Measurements from ENCODE around the gene PEPD. TPM values are rescaled to one million over a fixed set of nuclear protein-coding genes. Genes with fewer than 3 reads are reported as not detected.
"Not testable (repeated sequence)": the region's sequence is repeated elsewhere in the genome, so short reads cannot be mapped to it uniquely, and the experiment has no call there.

The PEPD gene
- total RNA-seq, result 27.3 TPM
- long read RNA-seq, transcript PEPD-201 (15 exons, 1,910 nt), result major isoform, 81 of 93 reads
- long read RNA-seq, partial matches to known transcripts, result 7 of 93 reads
- long read RNA-seq, other reads (novel, unspliced or antisense), result 4 of 93 reads

GRCh38 chr19:33521480-33522370, at the start of gene PEPD:
Gene PEPD (minus strand): TSS chr19:33521791. CDS start chr19:33521760, 31 bp downstream.
- ATAC-seq, result peak; percentile 100
- intact Hi-C loops (cut with micrococcal nuclease), result no loop called here
- peak; percentile 94 for DNase-seq

GRCh38 chr19:33569821-33570220, 48.2 kb upstream of the PEPD start:
- intact Hi-C loops (cut with micrococcal nuclease), result no loop called here
- ATAC-seq (no peak), DNase-seq (no peak)

DNA sequence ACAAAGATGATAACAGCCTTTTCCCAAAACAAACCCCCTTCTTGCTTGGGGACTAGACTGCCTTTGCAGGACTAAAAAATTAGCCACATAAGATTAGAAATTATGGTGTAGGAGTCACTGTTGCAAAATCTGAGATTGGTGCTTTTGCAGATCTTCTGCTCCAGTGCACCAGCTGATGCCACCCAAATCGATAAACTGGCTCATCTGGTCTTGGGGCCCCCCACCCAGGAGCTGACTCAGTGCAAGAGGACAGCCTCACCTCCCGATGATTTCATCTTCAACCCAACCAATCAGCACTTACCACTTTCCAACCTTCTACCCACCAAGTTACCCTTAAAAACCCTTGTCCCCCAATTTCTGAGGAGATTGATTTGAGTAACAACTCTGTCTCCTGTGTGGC, 47.1 kb upstream of the PEPD start:
- ATAC-seq, result no peak
- no peak for DNase-seq

DNA sequence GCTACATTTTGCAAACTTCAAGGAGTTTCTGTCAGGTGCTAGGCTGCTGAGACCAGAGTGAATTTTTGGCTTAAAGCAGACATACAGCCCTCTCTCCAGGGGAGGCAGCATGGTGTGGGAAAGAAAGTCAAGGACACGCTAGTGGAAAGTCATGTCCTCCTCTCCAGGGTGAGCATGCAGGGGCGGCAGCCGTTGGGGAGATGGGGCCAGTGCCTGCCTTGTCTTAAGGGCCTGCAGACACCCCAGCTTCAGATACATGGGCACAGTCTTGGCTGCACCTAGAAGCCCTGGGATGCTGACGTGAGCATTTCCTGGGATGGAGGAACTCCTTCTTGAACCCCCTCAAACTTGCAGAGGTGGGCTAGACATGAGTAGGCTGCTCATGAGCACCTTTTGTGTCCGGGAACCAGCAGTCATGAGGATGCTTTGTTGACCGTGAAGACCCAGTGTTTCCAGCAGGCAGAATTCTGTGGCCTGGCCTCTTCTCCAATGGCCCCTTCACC, 43.3 kb upstream of the PEPD start:
- intact Hi-C loops (cut with micrococcal nuclease), result no loop called here
- ATAC-seq (no peak), DNase-seq (no peak)

More for the DNA sequence above, 47.1 kb upstream of the PEPD start:
- intact Hi-C loops (cut with micrococcal nuclease), result no loop called here

DNA sequence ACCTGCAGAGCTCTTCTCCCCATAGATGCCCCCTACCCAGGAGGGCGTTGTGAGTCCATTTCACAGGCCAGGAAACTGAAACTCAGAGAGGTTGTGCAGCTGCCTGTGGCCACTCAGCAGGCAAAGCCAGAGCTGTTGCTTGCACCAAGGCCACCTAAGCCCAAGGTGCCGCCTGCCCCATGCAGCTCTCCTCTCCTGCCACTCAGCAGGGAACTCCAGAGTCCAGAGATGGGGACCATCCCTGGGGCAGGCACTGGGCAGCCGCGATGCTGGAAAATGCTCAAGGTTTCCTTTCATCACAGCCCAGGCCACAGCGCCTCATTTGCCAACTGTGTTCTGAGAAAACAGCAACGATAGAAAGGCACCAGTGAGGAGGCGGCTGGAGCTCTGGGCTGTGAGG, 41.0 kb upstream of the PEPD start:
- ATAC-seq (no peak), DNase-seq (no peak)
- intact Hi-C loops (cut with micrococcal nuclease), result no loop called here

DNA sequence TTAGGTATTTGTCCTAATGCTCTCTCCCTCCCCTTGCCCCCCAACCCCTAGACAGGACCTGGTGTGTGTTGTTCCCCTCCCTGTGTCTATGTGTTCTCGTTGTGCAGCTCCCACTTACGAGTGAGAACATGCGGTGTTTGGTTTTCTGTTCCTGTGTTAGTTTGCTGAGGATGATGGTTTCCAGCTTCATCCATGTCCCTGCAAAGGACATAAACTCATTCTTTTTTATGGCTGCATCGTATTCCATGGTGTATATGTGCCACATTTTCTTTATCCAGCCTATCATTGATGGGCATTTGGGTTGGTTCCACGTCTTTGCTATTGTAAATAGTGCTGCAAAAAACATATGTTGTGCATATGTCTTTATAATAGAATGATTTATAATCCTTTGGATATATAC, 40.1 kb upstream of the PEPD start:
- ATAC-seq; DNase-seq; intact Hi-C loops (cut with micrococcal nuclease): not testable (repeated sequence)

DNA sequence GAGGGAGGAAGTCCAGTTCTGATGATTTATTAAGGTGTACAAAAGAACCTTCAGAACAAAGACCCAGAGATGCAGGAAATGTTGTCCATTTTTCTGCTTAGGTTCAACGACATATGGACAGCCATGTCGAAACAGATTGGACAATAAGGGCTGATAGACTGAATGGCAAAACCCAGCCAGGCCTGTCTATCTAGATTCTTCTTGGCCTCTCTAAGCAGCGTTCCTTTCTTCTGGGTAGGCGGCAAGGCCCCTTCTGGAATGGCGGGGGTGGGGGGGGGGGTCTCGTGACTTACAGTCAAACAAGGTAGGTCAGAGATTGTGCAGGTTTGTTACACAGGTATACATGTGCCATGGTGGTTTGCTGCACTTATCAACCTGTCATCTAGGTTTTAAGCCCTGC, 39.7 kb upstream of the PEPD start:
- ATAC-seq (no peak), DNase-seq (no peak)
- intact Hi-C loops (cut with micrococcal nuclease), result no loop called here

DNA sequence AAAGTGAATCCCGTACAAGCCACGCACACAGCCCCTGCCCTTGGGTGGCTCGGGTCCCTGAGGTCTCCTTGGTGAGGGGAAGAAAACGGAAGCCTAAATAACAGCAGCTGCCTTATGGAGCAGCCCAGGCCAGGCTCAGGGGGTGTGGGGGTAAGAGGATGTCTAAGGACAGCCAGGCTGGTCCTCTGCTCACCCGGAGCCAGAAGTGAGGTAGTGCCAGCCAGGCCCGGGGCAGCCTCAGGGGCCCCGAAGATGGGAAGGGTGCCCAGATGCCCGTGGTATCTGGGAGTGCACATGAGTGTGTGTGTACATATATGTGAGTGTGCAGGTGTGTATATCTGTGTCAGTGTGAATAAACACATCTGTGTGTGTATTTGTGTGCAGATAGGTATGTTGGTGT, 38.4 kb upstream of the PEPD start:
- no peak for ATAC-seq
- no peak for DNase-seq

GRCh38 chr19:33558856-33559255, 37.3 kb upstream of the PEPD start:
- intact Hi-C loops (cut with micrococcal nuclease), result no loop called here
- DNase-seq, result no peak
- no peak for ATAC-seq

More for the DNA sequence above, 38.4 kb upstream of the PEPD start:
- intact Hi-C loops (cut with micrococcal nuclease), result no loop called here

DNA sequence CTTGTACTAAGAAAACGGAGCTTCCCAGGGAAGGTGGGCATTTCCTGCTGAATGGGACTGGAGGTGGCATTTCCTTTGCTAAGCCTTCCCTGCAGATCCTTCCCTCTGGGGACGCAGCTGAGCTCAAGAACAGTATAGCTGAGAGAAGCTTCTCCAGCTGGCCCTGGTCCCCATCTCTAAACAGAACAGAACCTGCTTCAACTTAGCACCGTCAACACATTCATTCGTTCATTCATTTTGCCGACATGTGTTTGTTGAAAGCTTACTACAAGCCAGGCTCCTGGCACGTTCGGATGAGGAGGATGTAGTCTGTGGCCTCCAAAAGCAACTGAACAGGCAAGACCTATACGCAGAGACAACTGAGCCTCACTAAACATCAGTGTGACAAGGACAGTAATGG, 36.6 kb upstream of the PEPD start:
- ATAC-seq, result no peak
- DNase-seq, result no peak
- intact Hi-C loops (cut with micrococcal nuclease), result no loop called here

GRCh38 chr19:33557720-33558119, 36.1 kb upstream of the PEPD start:
- intact Hi-C loops (cut with micrococcal nuclease), result no loop called here
- DNase-seq, result no peak
- no peak for ATAC-seq

- DNase-seq (no peak), ATAC-seq (no peak)
- intact Hi-C loops (cut with micrococcal nuclease), result no loop called here
Observed at GRCh38 chr19:33557196-33557595, 35.6 kb upstream of the PEPD start.

DNA sequence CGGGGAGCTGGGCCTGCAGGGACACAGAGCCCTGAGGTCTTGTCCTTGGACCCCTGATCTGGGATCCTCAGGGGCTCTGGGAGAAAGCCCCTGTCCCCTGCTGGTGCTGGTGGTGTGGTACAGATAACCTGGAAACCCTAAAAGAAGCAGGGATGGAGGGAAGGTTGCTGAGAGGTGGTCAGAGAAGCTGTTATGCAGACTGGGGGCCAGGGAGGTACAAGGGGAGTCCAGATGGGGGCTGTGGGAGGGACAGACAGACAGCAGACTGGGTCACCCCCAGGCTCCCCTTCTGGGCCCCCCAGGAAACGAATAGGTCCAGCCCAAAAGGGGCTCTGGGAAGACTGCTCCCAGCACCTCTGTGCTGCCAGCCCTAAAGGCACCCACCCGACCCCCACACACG, 34.7 kb upstream of the PEPD start:
- DNase-seq (no peak), ATAC-seq (no peak)
- intact Hi-C loops (cut with micrococcal nuclease), result no loop called here

- ATAC-seq; intact Hi-C loops (cut with micrococcal nuclease); DNase-seq: not testable (repeated sequence)
Observed at GRCh38 chr19:33555726-33556125, 34.1 kb upstream of the PEPD start.

GRCh38 chr19:33554821-33555220, 33.2 kb upstream of the PEPD start:
- intact Hi-C loops (cut with micrococcal nuclease), result no loop called here
- DNase-seq, result no peak
- ATAC-seq, result no peak

DNA sequence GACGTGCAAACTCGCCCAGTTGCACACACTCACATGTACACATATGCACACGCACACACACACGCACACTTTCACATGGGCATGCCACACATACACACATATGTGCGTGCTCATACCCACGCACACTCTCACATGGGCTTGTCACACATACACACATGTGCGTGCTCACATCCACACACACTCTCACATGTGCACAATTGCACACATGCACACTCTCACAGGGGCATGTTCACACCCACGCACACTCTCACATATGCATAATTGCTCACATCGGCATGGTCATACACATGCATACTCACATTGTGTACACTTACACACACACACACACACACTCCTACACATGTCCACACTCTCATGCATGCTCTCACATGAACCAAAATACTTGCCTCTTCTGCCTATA, 32.8 kb upstream of the PEPD start:
- ATAC-seq (no peak), DNase-seq (no peak)
- intact Hi-C loops (cut with micrococcal nuclease), result no loop called here

GRCh38 chr19:33553530-33554310, 32.1 kb upstream of the PEPD start:
- DNase-seq, result no peak
- intact Hi-C loops (cut with micrococcal nuclease), result no loop called here
- no peak for ATAC-seq

DNA sequence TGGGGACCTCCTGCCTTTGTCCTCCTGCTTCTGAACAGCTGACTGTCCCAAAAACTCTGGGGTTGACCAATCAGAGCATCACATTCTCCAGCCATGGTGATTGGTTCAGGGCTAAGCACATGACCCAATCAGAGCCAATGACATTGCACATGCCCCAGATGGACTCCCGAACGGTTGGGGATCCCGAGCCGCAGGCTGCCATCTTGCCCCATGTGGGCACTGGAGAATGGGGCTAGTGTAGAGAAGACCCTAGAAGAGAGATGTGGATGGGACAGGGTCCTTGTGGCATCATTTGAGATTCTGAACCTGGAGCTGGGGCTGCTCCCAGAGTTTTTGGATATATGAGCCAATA, 31.3 kb upstream of the PEPD start:
- ATAC-seq (no peak), DNase-seq (no peak)
- intact Hi-C loops (cut with micrococcal nuclease), result no loop called here

DNA sequence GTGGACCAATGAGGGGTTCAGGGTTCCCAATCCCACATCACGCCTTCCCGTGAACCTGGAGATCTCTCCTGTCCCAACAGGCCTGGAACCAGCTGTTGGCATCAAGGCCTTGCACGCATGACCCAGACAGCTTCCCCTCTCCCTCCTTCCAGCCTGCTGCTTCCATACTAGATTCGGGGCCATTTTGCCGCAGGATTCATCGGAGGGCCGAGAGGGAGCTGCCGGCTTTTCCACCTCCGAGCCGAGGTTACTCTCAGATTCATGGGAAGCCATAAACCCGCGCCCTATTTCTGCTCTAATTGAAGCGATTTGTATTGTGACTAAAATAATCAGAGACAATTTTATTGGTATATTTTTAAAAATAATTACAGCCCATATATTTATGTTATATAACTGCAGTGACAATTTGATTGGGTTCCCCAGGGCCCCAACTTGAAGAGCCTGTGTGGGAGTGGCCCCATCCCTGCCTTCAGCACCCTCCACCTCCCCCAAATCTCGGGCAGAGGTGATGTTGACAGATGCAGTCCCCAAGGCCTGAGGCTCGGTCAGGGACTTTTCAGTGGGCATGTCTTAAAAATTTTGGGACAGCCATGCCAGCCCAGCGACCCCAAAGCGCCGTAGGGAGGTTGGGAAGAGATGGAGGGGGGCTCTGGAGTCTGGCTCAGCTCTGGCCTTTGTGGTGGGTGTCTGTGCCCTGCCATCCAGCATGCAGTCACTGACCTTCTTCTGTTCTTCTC, 30.8 kb upstream of the PEPD start:
- intact Hi-C loops (cut with micrococcal nuclease), result no loop called here
- DNase-seq (no peak), ATAC-seq (no peak)
